H1 (cell line): ENCODE data around the gene MLYCD. TPM values are rescaled to one million over a fixed set of nuclear protein-coding genes. Genes with fewer than 3 reads are reported as not detected.
A peak's percentile ranks its signal among the peaks of the same experiment; 100 is the strongest.

Experiments used
- CTCF ChIA-PET: fragments of 300-600 bp; sonication (Branson Sonifier 250); formaldehyde crosslinking; loops from one replicate; lab custom pipeline; 2021; ENCODE audit not compliant: partially characterized antibody; lab: Charles Lee
- POLR2A ChIA-PET: fragments of 300-600 bp; sonication (Branson Sonifier 250); formaldehyde crosslinking; loops from one replicate; lab custom pipeline; 2021; ENCODE audit warnings: inconsistent platforms; ENCODE audit not compliant: partially characterized antibody; lab: Charles Lee
- DNase-seq, 2 experiments: peaks; one replicate each; pipeline versions ENCODE4 v3.0.0 to v3.0.0-alpha.2; 2010 to 2022; ENCODE audit warnings: low spot score in 2 of 2, low read depth in 1 of 2, mixed read lengths in 1 of 2
- FAIRE-seq: peaks from 2 replicates; lab custom pipeline; 2011; peaks lifted over from hg19 to GRCh38; lab: Jason Lieb, UNC
- H2AFZ ChIP-seq: 2 replicates; pipeline ENCODE4 v1.8.1; 2012; ENCODE audit warnings: low read length, inconsistent platforms
- H2AK5ac ChIP-seq: 2 replicates; pipeline ENCODE4 v1.6.1; 2013; ENCODE audit warnings: low read depth, low read length
- H2BK120ac ChIP-seq: replicated peaks from 2 replicates; pipeline ENCODE3; 2013; ENCODE audit warnings: low read depth, low read length, inconsistent platforms
- H2BK12ac ChIP-seq: 2 replicates; pipeline ENCODE4 v1.6.1; 2013; ENCODE audit warnings: low read depth, low read length
- H2BK15ac ChIP-seq: 2 replicates; pipeline ENCODE4 v1.6.1; 2013; ENCODE audit warnings: low read length
- H2BK20ac ChIP-seq: 2 replicates; pipeline ENCODE4 v1.6.1; 2013; ENCODE audit warnings: low read length
- H2BK5ac ChIP-seq: 2 replicates; pipeline ENCODE4 v1.6.1; 2013; ENCODE audit warnings: low read depth, low read length
- H3K14ac ChIP-seq: 2 replicates; pipeline ENCODE4 v1.6.1; 2013; ENCODE audit warnings: inconsistent platforms; ENCODE audit not compliant: insufficient read length
- H3K18ac ChIP-seq: 2 replicates; pipeline ENCODE4 v1.6.1; 2013; ENCODE audit warnings: low read length; ENCODE audit errors: extremely low read depth
- H3K23ac ChIP-seq: 2 replicates; pipeline ENCODE4 v1.6.1; 2013; ENCODE audit warnings: inconsistent platforms; ENCODE audit not compliant: insufficient read length
- H3K23me2 ChIP-seq: 2 replicates; pipeline ENCODE4 v1.6.1; 2013; ENCODE audit warnings: low read depth, low read length
- H3K27ac ChIP-seq: 2 replicates; pipeline ENCODE4 v1.6.1; 2011; ENCODE audit warnings: low read depth, low read length, inconsistent platforms
- H3K27me3 ChIP-seq, 4 experiments: replicated peaks in 1 of 4; 1 replicate in 1 of 4; 2 replicates in 3 of 4; pipeline versions ENCODE4 v1.6.1 to v1.8.1; 2011 to 2013; ENCODE audit warnings: low read length in 3 of 4, mild to moderate bottlenecking in 3 of 4, inconsistent platforms in 2 of 4, mixed read lengths in 2 of 4, moderate library complexity in 1 of 4; ENCODE audit not compliant: control insufficient read depth in 3 of 4, insufficient read depth in 3 of 4; ENCODE audit errors: extremely low read depth in 1 of 4
- H3K36me3 ChIP-seq, 4 experiments: 2 replicates each; pipeline versions ENCODE4 v1.6.1 to v1.8.1; 2011 to 2013; ENCODE audit warnings: mild to moderate bottlenecking in 4 of 4, low read length in 3 of 4, moderate library complexity in 2 of 4, control low read depth in 1 of 4, inconsistent platforms in 1 of 4; ENCODE audit not compliant: insufficient read depth in 4 of 4, control insufficient read depth in 2 of 4
- H3K4ac ChIP-seq: replicated peaks from 2 replicates; pipeline ENCODE3; 2013; ENCODE audit warnings: low read length, low read depth, mixed read lengths, inconsistent platforms; ENCODE audit not compliant: insufficient read length
- H3K4me1 ChIP-seq, 4 experiments: replicated peaks in 1 of 4; 1 replicate in 1 of 4; 2 replicates in 3 of 4; pipeline versions ENCODE4 v1.6.1 to v1.8.1; 2011 to 2013; ENCODE audit warnings: low read length in 3 of 4, inconsistent platforms in 2 of 4, mixed read lengths in 1 of 4; ENCODE audit not compliant: insufficient read depth in 4 of 4, control insufficient read depth in 3 of 4
- H3K4me2 ChIP-seq, 2 experiments: 2 replicates each; pipeline versions ENCODE4 v1.6.1 to v1.8.1; 2011 to 2013; ENCODE audit warnings: low read depth in 2 of 2, low read length in 2 of 2, control low read depth in 1 of 2, inconsistent platforms in 1 of 2, mild to moderate bottlenecking in 1 of 2; ENCODE audit not compliant: insufficient read depth in 1 of 2
- H3K4me3 ChIP-seq, 4 experiments: fragments of 200-600, 300-600 bp in 1 of 4; sonication (generic), shearing (Covaris generic), sonication (Bioruptor Twin) in 1 of 4; 2 replicates each; pipeline versions ENCODE4 v1.5.1 to v1.8.1; 2011 to 2016; ENCODE audit warnings: low read length in 4 of 4, low read depth in 3 of 4, control low read depth in 2 of 4, inconsistent platforms in 2 of 4, mild to moderate bottlenecking in 2 of 4, mixed read lengths in 1 of 4, moderate library complexity in 1 of 4; ENCODE audit not compliant: insufficient read depth in 2 of 4; ENCODE audit errors: extremely low read depth in 1 of 4
- H3K56ac ChIP-seq: replicated peaks from 2 replicates; pipeline ENCODE3; 2013; ENCODE audit warnings: low read depth, mild to moderate bottlenecking, mixed read lengths, low read length, inconsistent platforms; ENCODE audit not compliant: insufficient read length
- H3K79me1 ChIP-seq: 2 replicates; pipeline ENCODE4 v1.6.1; 2013; ENCODE audit warnings: low read depth, low read length, control low read depth
- H3K79me2 ChIP-seq, 2 experiments: 2 replicates each; pipeline versions ENCODE4 v1.6.1 to v1.8.1; 2012 to 2013; ENCODE audit warnings: low read length in 2 of 2, mild to moderate bottlenecking in 2 of 2, inconsistent platforms in 1 of 2; ENCODE audit not compliant: insufficient read depth in 2 of 2, control insufficient read depth in 1 of 2
- H3K9ac ChIP-seq, 4 experiments: replicated peaks in 1 of 4; 1 replicate in 1 of 4; 2 replicates in 3 of 4; pipeline versions ENCODE4 v1.6.1 to v1.8.1; 2011 to 2013; ENCODE audit warnings: low read depth in 3 of 4, low read length in 3 of 4, control low read depth in 2 of 4, mild to moderate bottlenecking in 2 of 4, moderate library complexity in 2 of 4, inconsistent platforms in 1 of 4; ENCODE audit errors: extremely low read depth in 1 of 4
- H3K9me3 ChIP-seq, 2 experiments: 2 replicates each; pipeline versions ENCODE4 v1.6.1 to v1.8.1; 2012 to 2013; ENCODE audit warnings: mild to moderate bottlenecking in 2 of 2, moderate library complexity in 2 of 2, control low read depth in 1 of 2, inconsistent platforms in 1 of 2, low read depth in 1 of 2, low read length in 1 of 2, mixed read lengths in 1 of 2; ENCODE audit not compliant: insufficient read depth in 2 of 2
- H4K20me1 ChIP-seq, 2 experiments: replicated peaks in 1 of 2; 2 replicates each; pipeline versions ENCODE3 to v1.8.1; 2011 to 2013; ENCODE audit warnings: inconsistent platforms in 2 of 2, low read length in 2 of 2, mild to moderate bottlenecking in 1 of 2; ENCODE audit not compliant: insufficient read depth in 2 of 2, control insufficient read depth in 1 of 2
- H4K5ac ChIP-seq: 2 replicates; pipeline ENCODE4 v1.6.1; 2013; ENCODE audit warnings: low read length, low read depth, mixed read lengths, inconsistent platforms; ENCODE audit not compliant: insufficient read length
- H4K8ac ChIP-seq: 2 replicates; pipeline ENCODE4 v1.8.0; 2013; ENCODE audit warnings: mild to moderate bottlenecking, moderate library complexity, low read length, inconsistent platforms; ENCODE audit not compliant: insufficient read depth; ENCODE audit errors: extremely low read depth
- H4K91ac ChIP-seq: replicated peaks from 2 replicates; pipeline ENCODE3; 2013; ENCODE audit warnings: low read length, mixed read lengths, inconsistent platforms; ENCODE audit not compliant: insufficient read length
- CTBP2 ChIP-seq: IDR thresholded peaks from 2 replicates; pipeline ENCODE4 v1.7.0; 2011; ENCODE audit warnings: borderline replicate concordance, mild to moderate bottlenecking, moderate library complexity, mixed read lengths, low read length; ENCODE audit not compliant: insufficient read depth, insufficient read length
- JUN ChIP-seq: IDR thresholded peaks from 2 replicates; pipeline ENCODE4 v1.6.1; 2011; ENCODE audit warnings: low read depth, mild to moderate bottlenecking, improper control_type of control experiment, low read length
- SRF ChIP-seq: IDR thresholded peaks from 2 replicates; pipeline ENCODE4 v1.6.1; 2011; ENCODE audit warnings: mild to moderate bottlenecking, low read depth, low read length, moderate library complexity
- SUZ12 ChIP-seq: fragments of 200-600 bp; sonication (generic); IDR thresholded peaks from 2 replicates; pipeline ENCODE4 v1.6.1; 2012; ENCODE audit warnings: mild to moderate bottlenecking, inconsistent platforms, low read length, moderate library complexity, mixed read lengths
- TBP ChIP-seq: IDR thresholded peaks from 2 replicates; pipeline ENCODE4 v1.6.1; 2011; ENCODE audit warnings: low read depth, low read length, improper control_type of control experiment
- WGBS, 2 experiments: shearing (Covaris generic) in 1 of 2; methylation state at CpG; one replicate each; pipeline versions ENCODE4 v1.1.6 to v1.1.7; 2013 to 2015; ENCODE audit warnings: low lambda C conversion rate in 2 of 2, mixed read lengths in 2 of 2, inconsistent platforms in 1 of 2, low coverage in 1 of 2, missing lambda C conversion rate in 1 of 2; ENCODE audit not compliant: insufficient replicate concordance in 2 of 2, insufficient coverage in 1 of 2, insufficient read length in 1 of 2; ENCODE audit errors: extremely low coverage in 1 of 2, missing lambda C conversion rate in 1 of 2; 5-methylcytosine and 5-hydroxymethylcytosine counted together
- polyA plus RNA-seq, 7 experiments: library from polyadenylated mRNA; depleted of rRNA in 3 of 7; stranded (reverse) in 5 of 7; unstranded in 2 of 7; fragments of >200 nt in 5 of 7; fragments of 200-250 nt in 2 of 7; gene quantifications; 1 replicate in 5 of 7; 2 replicates in 1 of 7; 4 replicates in 1 of 7; pipeline versions ENCODE4 v1.2.1 to v1.2.3, GENCODE V29; 2011 to 2013; ENCODE audit warnings: missing spikeins in 2 of 7, mixed read lengths in 2 of 7
- total RNA-seq: library from RNA; stranded (reverse); fragmentation: NEBNext Ultra II Directional; extraction: Animal tissue kit (Norgen Biotek cat#: 25700); gene quantifications from 2 replicates; pipeline ENCODE4 v1.2.1, GENCODE V29; 2021

The MLYCD gene
- total and polyA plus RNA-seq, 2 of the 8 experiments (the other 6 are each of a cell fraction or from before 2014, with no cell fraction given): 3.7 to 7.0 TPM

- Histone ChIP-seq H3K36me3 (no peaks in the 10 kb centered on the region), H3K4me3 (no peak overlapping the region), H3K4me2 (peak overlapping the region in 1 of 2 experiments; percentile 56; a peak in 1 of 4 replicates), H3K4me1 (peaks cover 2 to 13% (median 4%) of the 10 kb centered on the region in 4 experiments; a peak in 5 of 7 replicates), H3K18ac (no peak overlapping the region), H3K56ac (no peak overlapping the region), H3K9ac (no peak overlapping the region), H4K91ac (no peak overlapping the region), H2BK12ac (no peak overlapping the region), H3K23me2 (peaks cover 6% of the 10 kb centered on the region), H2BK5ac (no peak overlapping the region), H2BK15ac (no peak overlapping the region), H3K14ac (no peak overlapping the region), H2BK120ac (no peak overlapping the region), H4K20me1 (peaks cover 3 to 12% of the 10 kb centered on the region in 2 experiments), H2AK5ac (no peak overlapping the region), H3K4ac (no peak overlapping the region), H4K5ac (no peak overlapping the region), H2AFZ (no peak overlapping the region), H3K27me3 (no peaks in the 10 kb centered on the region; a peak in 1 of 7 replicates), H4K8ac (no peak overlapping the region), H3K23ac (no peak overlapping the region), H3K79me2 (peaks cover 0 to 40% of the 10 kb centered on the region in 2 experiments; a peak in 2 of 4 replicates), H2BK20ac (no peak overlapping the region), H3K9me3 (no peaks in the 10 kb centered on the region), H3K27ac (no peak overlapping the region), H3K79me1 (peaks cover 2% of the 10 kb centered on the region; the same call in 1 of the 2 replicates)
- DNase-seq (no peak), FAIRE-seq (no peak)
- 89% methylated on average over 7 of the region's 9 CpGs; no CpG with 5 or more reads in 1 of the 2 experiments for WGBS, 2 experiments
- TF ChIP-seq JUN: no peak
- no peak for TF ChIP-seq SRF
- TF ChIP-seq TBP: no peak
- TF ChIP-seq SUZ12: no peak
- TF ChIP-seq CTBP2: no peak
- POLR2A ChIA-PET: interaction anchor here (2.6 kb wide), 1 partner anchor 12 kb away, joined by 7 read pairs; no protein-coding TSS in a partner anchor
- CTCF ChIA-PET: interaction anchor here (1.0 to 1.1 kb wide), 2 partner anchors 10 to 56 kb away, joined by 3 read pairs; no protein-coding TSS in a partner anchor
Measured at GRCh38 chr16:83900571-83900970, 1.7 kb downstream of the MLYCD start.
